Activated T-helper 17 cell treated with anti-CD3 and anti-CD28 coated beads, Interleukin-2, amount 50 U/mL, for 72 hours (primary cell): ENCODE data around the gene GABPA. TPM values are rescaled to one million over a fixed set of nuclear protein-coding genes. Genes with fewer than 3 reads are reported as not detected.
"Not testable (repeated sequence)": the region's sequence is repeated elsewhere in the genome, so short reads cannot be mapped to it uniquely, and the experiment has no call there.

Experiments used
- ATAC-seq: fragments of 150-1000 bp; cut with Tn5 transposase; replicated peaks from 2 replicates; pipeline ENCODE4 v1.10.0; 2021; ENCODE audit warnings: mild to moderate bottlenecking, moderate library complexity
- H3K27ac Mint-ChIP-seq: one replicate; pipeline ENCODE4 v1.8.0; 2022; ENCODE audit warnings: mixed read lengths
- H3K27me3 Mint-ChIP-seq: one replicate; pipeline ENCODE4 v1.8.0; 2022; ENCODE audit warnings: mixed read lengths
- H3K36me3 Mint-ChIP-seq: one replicate; pipeline ENCODE4 v1.8.0; 2022; ENCODE audit warnings: low read depth, mild to moderate bottlenecking, mixed read lengths
- H3K4me1 Mint-ChIP-seq: one replicate; pipeline ENCODE4 v1.8.0; 2022; ENCODE audit warnings: mixed read lengths
- H3K4me3 Mint-ChIP-seq: one replicate; pipeline ENCODE4 v1.8.0; 2022; ENCODE audit warnings: mild to moderate bottlenecking, mixed read lengths
- H3K9me3 Mint-ChIP-seq: one replicate; pipeline ENCODE4 v1.8.0; 2022; ENCODE audit warnings: mixed read lengths
- total RNA-seq, 2 donors: library from RNA; stranded (reverse); gene quantifications; one replicate each; pipeline ENCODE4 v1.2.3, GENCODE V29; 2022

Gene GABPA
- 10 to 100 TPM; 17.3 to 24.9 TPM for total RNA-seq

DNA sequence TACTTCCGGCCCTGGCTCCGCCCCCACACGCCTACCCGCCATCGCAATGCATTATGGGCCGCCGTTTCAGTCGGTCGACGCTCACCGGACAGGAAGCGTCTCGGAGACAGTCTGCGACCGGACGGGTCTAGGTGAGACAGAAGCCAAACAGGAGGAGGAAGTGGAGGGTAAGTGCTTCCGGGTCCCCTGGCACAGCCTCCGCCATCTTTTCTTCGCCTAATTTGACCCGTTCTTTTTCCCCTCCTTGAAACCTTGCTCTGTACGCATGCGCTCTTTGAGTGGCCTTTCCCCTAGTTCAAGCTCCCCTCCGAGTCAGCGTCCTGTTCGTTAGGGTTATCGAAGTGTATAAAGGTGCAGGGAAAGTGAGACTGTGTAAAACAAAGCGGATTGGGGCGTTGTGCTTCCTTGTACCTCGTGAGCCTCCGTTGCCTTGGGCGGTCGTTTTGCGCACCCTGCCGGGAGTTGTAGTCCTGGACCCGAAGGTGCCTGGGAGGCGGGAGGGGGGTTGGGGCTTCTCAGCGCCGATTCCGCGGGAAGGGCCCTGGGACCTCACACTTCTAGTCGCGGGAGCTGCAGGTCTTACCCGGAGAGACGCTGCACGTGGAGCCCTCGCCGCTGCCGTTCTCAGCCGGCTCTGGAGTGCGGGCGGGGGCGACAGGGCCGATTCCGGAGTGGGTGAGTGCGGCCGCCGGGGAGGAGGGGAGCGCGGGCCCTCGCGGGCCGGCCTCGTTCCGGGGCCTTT, at the start of gene GABPA, which contains the start of gene ATP5PF:
Gene GABPA, plus strand, starts transcription at position 69 of the 742 bp plus-strand sequence. CDS start 6,627 bp downstream, outside the sequence.
Gene ATP5PF, minus strand, starts transcription at position 1 of the 742 bp plus-strand sequence. CDS start 5,110 bp downstream, outside the sequence.
- H3K4me3 Mint-ChIP-seq: peak within 1 kb of the TSS; percentile 94
- peaks cover 57% of the 10 kb centered on the region for H3K36me3 Mint-ChIP-seq
- H3K27ac Mint-ChIP-seq: peak within 1 kb of the TSS; percentile 99
- peaks cover 18% of the 10 kb centered on the region for H3K4me1 Mint-ChIP-seq
- H3K9me3 Mint-ChIP-seq: no peaks in the 10 kb centered on the region
- no peaks in the 10 kb centered on the region for H3K27me3 Mint-ChIP-seq
- ATAC-seq: peak; percentile 96

DNA sequence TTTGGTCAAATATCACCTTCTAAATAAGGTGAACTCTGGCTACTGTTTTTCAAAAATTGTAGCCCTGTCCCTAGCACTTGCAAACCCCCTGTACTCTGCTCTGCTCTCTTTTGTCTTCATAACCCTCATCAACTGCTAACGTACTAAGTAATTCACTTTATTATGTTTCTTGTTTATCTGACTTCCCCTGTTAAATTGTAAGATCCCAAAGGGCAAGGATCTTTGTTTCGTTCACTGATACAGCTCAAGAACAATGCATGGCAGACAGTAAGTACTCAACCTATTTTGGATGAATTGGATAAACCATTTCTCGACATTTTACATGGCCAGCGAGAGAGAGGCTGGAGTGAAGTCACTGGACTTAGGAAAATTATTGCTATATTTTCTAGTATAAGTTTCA, 47.0 kb upstream of the GABPA start:
- Mint-ChIP-seq H3K27me3 (peaks cover 9% of the 10 kb centered on the region), H3K4me1 (no peaks in the 10 kb centered on the region), H3K4me3 (no peak overlapping the region), H3K36me3 (no peaks in the 10 kb centered on the region), H3K9me3 (no peaks in the 10 kb centered on the region), H3K27ac (no peak overlapping the region)
- no peak for ATAC-seq

DNA sequence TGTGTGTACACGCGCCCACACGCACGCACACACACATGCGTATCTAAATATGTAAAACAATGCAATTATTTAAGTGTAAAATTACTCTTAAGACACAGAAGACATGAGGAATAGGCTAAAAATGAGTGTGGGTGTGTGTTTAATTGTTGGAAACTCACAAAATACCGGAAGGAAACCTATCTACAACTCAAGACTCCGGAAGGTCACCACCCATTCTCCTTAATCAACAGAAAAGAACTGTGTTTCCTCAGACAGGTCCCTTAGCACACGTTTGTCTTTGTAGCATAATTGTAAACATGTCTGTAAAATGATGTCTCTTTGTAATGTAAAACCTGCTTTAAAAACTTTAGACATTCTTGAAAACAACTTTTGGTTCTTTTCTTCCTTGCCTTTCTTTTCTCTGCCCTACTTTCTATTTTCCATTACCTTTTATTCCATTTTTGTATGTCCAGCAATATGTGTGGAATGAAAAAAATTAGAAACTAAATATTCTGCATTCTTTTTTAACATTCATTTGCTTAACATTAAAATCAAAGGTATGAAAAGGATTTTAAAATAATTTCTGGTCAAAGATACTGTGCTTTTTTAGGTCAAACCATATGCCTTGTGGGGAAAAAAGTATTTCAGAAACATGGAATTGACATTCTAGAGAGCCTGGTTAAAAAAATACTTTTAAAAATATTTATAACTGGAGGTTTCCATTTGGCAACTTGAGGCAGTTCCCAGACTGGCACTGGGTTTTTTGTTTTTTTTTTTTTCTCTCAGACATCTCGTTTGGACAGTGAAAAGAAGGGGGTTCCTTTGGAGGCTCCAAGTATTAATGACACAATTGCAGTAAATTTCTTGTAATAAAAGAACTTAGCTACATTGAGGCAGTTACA, 46.3 kb upstream of the GABPA start:
- H3K4me3 Mint-ChIP-seq: no peak overlapping the region
- no peak overlapping the region for H3K27ac Mint-ChIP-seq
- no peaks in the 10 kb centered on the region for H3K9me3 Mint-ChIP-seq
- no peak for ATAC-seq
- H3K36me3 Mint-ChIP-seq: no peaks in the 10 kb centered on the region
- peaks cover 9% of the 10 kb centered on the region for H3K27me3 Mint-ChIP-seq
- no peaks in the 10 kb centered on the region for H3K4me1 Mint-ChIP-seq

DNA sequence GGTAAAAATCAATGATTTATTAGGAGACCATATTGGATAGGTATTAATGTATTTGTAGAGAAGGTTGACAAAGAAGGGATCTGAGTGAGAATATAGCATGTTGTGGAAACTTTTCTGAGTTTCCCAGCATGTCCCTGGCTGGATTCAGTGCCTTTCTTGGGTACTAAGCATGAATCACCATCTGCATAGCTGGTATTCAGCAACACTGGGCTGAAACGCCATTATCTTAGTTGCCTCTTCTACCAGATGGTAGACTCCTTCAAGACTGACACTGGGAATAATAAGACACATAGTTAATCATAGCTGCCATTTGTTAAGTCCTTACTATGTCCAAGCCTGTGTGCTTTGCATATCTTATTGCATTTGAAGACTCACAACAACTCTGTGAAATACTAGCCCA, 45.5 kb upstream of the GABPA start:
- Mint-ChIP-seq H3K27ac (no peak overlapping the region), H3K36me3 (no peaks in the 10 kb centered on the region), H3K4me1 (no peaks in the 10 kb centered on the region), H3K4me3 (no peak overlapping the region), H3K9me3 (no peaks in the 10 kb centered on the region), H3K27me3 (peaks cover 9% of the 10 kb centered on the region)
- no peak for ATAC-seq

DNA sequence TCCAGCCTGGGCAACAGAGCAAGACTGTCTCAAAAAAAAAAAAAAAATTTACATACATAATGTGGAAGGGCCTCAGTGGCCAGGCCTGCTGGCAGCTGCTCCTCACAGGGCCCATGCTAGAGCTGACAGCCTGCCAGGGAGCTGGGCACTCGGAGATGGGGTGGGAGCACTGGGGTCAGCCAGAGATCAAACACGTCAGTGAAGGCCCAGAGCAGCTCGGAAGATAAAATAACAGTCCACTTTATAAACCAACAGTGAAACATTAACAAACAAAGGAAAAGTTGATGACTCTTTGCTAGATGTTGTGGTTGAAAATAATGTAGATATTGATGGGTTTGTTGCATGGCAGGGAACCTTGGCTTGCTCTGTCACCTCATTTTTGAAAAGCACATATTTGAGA, 42.8 kb upstream of the GABPA start:
- H3K4me1 Mint-ChIP-seq: no peaks in the 10 kb centered on the region
- ATAC-seq: no peak

DNA sequence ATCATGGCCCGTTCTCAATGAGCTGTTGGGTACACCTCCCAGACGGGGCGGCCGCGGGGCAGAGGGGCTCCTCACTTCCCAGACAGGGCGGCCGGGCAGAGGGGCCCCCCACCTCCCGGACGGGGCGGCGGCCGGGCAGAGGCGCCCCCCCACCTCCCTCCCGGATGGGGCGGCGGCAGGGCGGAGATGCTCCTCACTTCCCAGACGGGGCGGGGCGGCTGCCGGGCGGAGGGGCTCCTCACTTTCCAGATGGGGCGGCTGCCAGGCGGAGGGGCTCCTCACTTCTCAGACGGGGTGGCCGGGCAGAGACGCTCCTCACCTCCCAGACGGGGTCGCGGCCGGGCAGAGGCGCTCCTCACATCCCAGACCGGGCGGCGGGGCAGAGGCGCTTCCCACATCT, 39.3 kb upstream of the GABPA start:
- not testable (repeated sequence) for H3K27ac Mint-ChIP-seq, H3K4me3 Mint-ChIP-seq, H3K4me1 Mint-ChIP-seq, H3K9me3 Mint-ChIP-seq, ATAC-seq, H3K36me3 Mint-ChIP-seq, H3K27me3 Mint-ChIP-seq

More for the DNA sequence above, 42.8 kb upstream of the GABPA start:
- Mint-ChIP-seq H3K36me3 (no peaks in the 10 kb centered on the region), H3K4me3 (no peak overlapping the region), H3K27ac (no peak overlapping the region), H3K27me3 (peaks cover 4% of the 10 kb centered on the region), H3K9me3 (no peaks in the 10 kb centered on the region)

DNA sequence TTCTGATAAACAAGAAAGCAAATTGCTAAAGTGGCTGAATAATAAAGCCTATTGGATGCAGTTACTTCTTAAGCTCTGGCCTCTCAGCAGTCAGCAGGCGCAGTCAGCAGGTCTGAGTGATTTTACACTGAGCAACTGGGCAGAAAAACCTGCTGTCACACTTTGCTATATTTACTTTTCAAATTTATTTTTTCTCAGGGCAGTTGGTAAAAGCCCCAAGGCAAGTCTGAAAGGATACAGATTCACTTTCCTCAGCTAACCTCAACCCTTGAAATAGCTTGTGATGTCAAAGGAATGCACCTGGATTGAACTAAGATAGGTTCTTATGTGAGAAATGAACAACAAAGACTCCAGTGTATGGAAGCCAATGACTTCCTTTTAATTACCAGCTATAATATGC, 34.0 kb upstream of the GABPA start:
- Mint-ChIP-seq H3K27ac (no peak overlapping the region), H3K36me3 (no peaks in the 10 kb centered on the region), H3K4me3 (no peak overlapping the region), H3K4me1 (no peaks in the 10 kb centered on the region), H3K27me3 (no peaks in the 10 kb centered on the region), H3K9me3 (no peaks in the 10 kb centered on the region)
- no peak for ATAC-seq

DNA sequence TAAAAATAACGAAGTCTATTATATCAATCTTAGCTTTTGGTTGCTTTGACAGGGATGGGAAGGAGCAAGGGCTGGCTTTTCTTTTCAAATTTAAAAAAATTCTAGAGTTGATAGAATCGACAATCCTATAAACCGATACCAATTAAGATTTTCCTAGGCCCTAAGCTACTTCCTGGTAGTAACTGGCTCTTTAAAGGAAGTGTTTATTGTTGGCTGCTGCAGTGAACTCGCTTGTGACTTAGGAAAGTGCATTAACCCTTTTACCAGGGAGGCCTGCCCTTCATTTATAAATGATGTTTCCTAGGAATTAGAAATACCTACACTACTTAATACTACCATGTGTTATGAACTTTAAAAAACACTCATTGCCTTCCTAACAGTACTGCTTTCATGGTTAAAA, 33.2 kb upstream of the GABPA start:
- H3K27ac Mint-ChIP-seq: no peak overlapping the region
- H3K9me3 Mint-ChIP-seq: no peaks in the 10 kb centered on the region
- H3K27me3 Mint-ChIP-seq: no peaks in the 10 kb centered on the region
- no peaks in the 10 kb centered on the region for H3K4me1 Mint-ChIP-seq
- no peaks in the 10 kb centered on the region for H3K36me3 Mint-ChIP-seq
- ATAC-seq: no peak
- H3K4me3 Mint-ChIP-seq: no peak overlapping the region

DNA sequence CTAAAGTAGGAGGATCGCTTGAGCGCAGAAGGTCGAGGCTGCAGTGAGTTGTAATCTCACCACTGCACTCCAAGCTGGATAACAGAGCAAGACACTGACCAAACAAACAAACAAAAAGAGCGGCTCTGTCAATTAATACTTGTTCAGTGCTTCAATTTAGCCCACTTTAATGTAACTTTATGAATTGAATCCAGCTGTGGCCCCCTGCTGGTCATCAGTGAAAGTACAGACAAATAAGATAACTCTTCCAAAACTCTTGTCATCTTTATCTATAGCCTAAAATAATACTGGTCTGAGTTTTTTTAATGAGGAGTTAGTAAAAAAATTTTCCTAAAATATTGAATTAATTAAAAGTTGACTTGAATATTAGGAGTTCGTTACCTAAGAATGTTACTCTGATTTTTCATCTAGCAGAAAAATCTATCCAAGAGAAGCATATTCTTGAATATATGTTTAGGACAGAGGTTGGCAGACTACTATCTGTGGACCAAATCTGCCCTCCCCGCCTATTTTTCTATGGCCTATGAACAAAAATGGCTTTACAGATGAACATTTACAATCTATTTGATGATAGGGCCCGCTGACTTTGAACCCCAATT, 26.2 kb upstream of the GABPA start:
- ATAC-seq: no peak
- Mint-ChIP-seq H3K4me1 (no peaks in the 10 kb centered on the region), H3K9me3 (no peaks in the 10 kb centered on the region), H3K27me3 (no peaks in the 10 kb centered on the region), H3K27ac (no peak overlapping the region), H3K4me3 (no peak overlapping the region), H3K36me3 (no peaks in the 10 kb centered on the region)

DNA sequence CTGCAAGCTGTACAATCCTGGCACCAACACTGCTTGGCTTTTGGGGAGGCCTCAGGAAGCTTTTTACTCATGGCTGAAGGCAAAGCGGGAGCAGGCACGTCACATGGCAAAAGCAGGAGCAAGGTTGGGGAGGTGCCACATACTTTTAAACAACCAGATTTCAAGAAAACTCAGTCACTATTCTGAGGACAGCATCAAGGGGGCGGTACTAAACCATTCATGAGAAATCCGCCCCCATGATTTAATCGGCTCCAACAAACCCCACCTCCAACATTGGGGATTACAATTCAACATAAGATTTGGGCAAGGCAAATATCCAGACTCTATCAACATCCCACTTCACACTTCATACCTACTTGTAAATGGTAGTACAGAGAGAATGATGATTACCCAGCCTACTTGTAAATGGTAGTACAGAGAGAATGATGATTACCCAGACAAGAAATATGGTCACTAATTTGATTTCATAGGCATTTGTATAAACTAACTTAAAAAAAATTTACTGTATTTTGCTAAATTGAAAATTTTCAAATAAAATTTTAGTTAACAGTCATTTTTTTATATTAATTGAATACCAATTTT, 25.0 kb upstream of the GABPA start:
- Mint-ChIP-seq H3K36me3 (no peaks in the 10 kb centered on the region), H3K4me1 (no peaks in the 10 kb centered on the region), H3K9me3 (no peaks in the 10 kb centered on the region), H3K27ac (peak overlapping the region; percentile 5), H3K4me3 (no peak overlapping the region), H3K27me3 (no peaks in the 10 kb centered on the region)
- ATAC-seq: no peak

DNA sequence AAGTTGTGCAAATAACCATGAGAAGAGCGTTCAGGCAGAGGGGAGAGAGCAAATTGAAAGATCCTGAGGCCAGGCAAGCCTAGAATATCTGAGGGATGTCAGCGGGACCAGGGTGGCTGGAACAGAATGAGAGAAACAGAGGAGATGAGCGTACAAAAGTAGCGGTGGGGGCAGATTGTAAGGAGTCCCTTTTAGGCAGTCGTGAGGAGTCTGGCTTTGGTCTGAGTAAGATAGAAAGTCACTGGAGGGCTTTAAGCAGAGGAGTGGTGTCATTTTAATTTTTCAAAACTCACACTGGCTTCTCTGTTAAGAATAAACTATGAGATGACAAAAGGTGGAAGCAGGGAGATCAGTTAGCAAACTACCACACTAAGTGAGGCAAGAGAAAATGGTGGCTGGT, 24.2 kb upstream of the GABPA start:
- H3K27ac Mint-ChIP-seq: peak overlapping the region; percentile 5
- H3K4me3 Mint-ChIP-seq: no peak overlapping the region
- H3K9me3 Mint-ChIP-seq: no peaks in the 10 kb centered on the region
- no peaks in the 10 kb centered on the region for H3K4me1 Mint-ChIP-seq
- no peak for ATAC-seq
- no peaks in the 10 kb centered on the region for H3K27me3 Mint-ChIP-seq
- no peaks in the 10 kb centered on the region for H3K36me3 Mint-ChIP-seq

DNA sequence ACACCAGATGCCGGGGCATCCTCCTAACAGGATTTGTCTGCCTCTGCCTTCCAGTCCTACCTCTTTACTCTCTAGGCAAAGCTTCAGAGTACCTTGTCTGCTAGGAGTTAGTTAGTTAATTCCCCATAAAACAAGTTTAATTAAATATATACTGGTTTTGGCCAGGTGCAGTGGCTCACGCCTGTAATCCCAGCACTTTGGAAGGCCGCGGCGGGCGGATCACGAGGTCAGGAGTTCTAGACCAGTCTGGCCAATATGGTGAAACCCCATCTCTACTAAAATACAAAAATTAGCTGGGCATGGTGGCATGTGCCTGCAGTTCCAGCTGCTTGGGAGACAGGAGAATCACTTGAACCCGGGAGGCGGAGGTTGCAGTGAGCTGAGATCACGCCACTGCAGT, 20.7 kb upstream of the GABPA start:
- H3K4me1 Mint-ChIP-seq, H3K4me3 Mint-ChIP-seq, H3K36me3 Mint-ChIP-seq, H3K27me3 Mint-ChIP-seq, H3K27ac Mint-ChIP-seq, ATAC-seq, H3K9me3 Mint-ChIP-seq: not testable (repeated sequence)

DNA sequence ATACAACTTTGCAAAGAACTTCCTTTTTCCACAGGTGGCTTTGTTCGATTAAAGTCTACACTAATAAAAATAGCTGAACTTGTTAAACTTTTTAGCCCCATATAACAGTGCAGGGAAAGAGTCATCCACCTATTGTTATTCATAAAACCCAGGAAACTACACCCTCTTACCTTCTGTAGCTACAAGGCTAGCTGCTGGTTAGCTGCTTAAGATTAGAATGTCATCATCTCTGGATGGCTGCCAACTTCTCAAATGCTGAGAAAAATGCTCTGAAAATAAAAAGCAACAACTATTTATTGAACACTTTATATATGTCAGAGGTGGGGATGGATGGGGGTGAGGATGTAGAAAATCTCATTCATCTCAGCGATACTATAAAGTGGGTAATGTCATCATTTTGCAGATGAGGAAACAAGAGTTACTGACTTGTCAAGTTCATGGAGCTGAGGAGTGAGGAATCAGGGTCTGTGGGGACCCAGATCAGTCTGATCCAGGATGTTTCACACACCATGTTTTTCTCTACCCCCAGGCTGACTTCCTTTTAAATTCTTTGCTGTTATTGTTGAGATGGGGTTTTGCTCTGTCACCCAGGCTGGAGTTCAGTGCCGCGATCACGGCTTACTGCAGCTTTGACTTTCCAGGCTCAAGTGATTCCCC, 17.2 kb upstream of the GABPA start:
- no peaks in the 10 kb centered on the region for H3K27me3 Mint-ChIP-seq
- no peaks in the 10 kb centered on the region for H3K9me3 Mint-ChIP-seq
- ATAC-seq: no peak
- no peak overlapping the region for H3K4me3 Mint-ChIP-seq
- peaks cover 8% of the 10 kb centered on the region for H3K4me1 Mint-ChIP-seq
- H3K36me3 Mint-ChIP-seq: peaks cover 19% of the 10 kb centered on the region
- no peak overlapping the region for H3K27ac Mint-ChIP-seq

DNA sequence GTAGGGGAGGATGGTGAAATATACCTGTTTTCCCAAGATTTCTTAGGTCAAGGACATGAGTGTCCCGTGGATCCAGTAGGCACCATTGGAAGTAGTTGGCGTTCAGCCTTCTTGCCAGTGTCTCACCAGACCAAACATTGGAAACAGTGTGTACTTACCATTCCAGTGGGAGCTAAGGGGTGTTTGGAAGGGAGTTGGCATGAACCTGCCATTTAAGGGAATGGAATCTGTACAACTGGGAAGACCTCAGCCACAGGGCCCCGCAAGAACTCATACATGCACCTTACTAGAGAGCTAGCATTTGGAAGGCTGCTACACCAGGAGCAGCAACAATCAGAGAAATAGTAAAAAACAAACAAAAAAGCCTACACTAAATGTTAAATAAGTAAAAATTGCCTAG, 12.8 kb upstream of the GABPA start:
- Mint-ChIP-seq H3K9me3 (no peaks in the 10 kb centered on the region), H3K4me1 (peaks cover 8% of the 10 kb centered on the region), H3K27me3 (no peaks in the 10 kb centered on the region), H3K4me3 (no peak overlapping the region), H3K36me3 (peaks cover 61% of the 10 kb centered on the region), H3K27ac (peak overlapping the region; percentile 61)
- ATAC-seq: no peak
